GM23338 (cell line): ENCODE measurements around the gene S1PR2. TPM values are rescaled to one million over a fixed set of nuclear protein-coding genes. Genes with fewer than 3 reads are reported as not detected.

ENCODE experiments used
- CREB1 ChIP-seq: fragments of 250-450 bp; sonication (Bioruptor Pico); IDR thresholded peaks from 2 replicates; pipeline ENCODE4 v1.5.0; 2020; ENCODE audit warnings: low read depth, mild to moderate bottlenecking, moderate library complexity
- EZH2 ChIP-seq: fragments of 200-600 bp; sonication (generic); IDR thresholded peaks from one replicate; pipeline ENCODE4 v1.8.0; 2017; ENCODE audit warnings: antibody characterized with exemption, mild to moderate bottlenecking, low read depth; ENCODE audit not compliant: unreplicated experiment
- EZH2phosphoT487 ChIP-seq: fragments of 200-600 bp; sonication (generic); IDR thresholded peaks from one replicate; pipeline ENCODE4 v1.8.1; 2018; ENCODE audit warnings: antibody characterized with exemption; ENCODE audit not compliant: unreplicated experiment
- JUNB ChIP-seq: IDR thresholded peaks from one replicate; pipeline ENCODE4 v1.6.1; 2016; ENCODE audit warnings: antibody characterized with exemption; ENCODE audit not compliant: unreplicated experiment
- POLR2AphosphoS5 ChIP-seq: IDR thresholded peaks from 2 replicates; pipeline ENCODE4 v1.6.1; 2016; ENCODE audit warnings: antibody characterized with exemption, low read depth
- STAT1 ChIP-seq: IDR thresholded peaks from one replicate; pipeline ENCODE4 v1.6.1; 2016; ENCODE audit warnings: antibody characterized with exemption; ENCODE audit not compliant: unreplicated experiment
- ZNF114 ChIP-seq: fragments of 250-450 bp; sonication (Bioruptor Pico); IDR thresholded peaks from 2 replicates; pipeline ENCODE4 v1.5.0; 2020; ENCODE audit warnings: mild to moderate bottlenecking, moderate library complexity
- ZNF331 ChIP-seq: fragments of 250-450 bp; sonication (Bioruptor Pico); IDR thresholded peaks from 2 replicates; pipeline ENCODE4 v1.5.0; 2020; ENCODE audit warnings: low read depth, mild to moderate bottlenecking, moderate library complexity
- ZNF462 ChIP-seq: fragments of 250-450 bp; sonication (Bioruptor Pico); IDR thresholded peaks from 2 replicates; pipeline ENCODE4 v1.5.0; 2020; ENCODE audit warnings: mild to moderate bottlenecking, moderate library complexity
- polyA plus RNA-seq: library from polyadenylated mRNA; unstranded; fragments of >200 nt; fragmentation: Nextera tagmentation; extraction: Ambion mirVana; gene quantifications from 2 replicates; pipeline ENCODE4 v1.2.1, GENCODE V29; 2016
- total RNA-seq: library from RNA; depleted of rRNA; stranded (reverse); fragments of >200 nt; shearing (Covaris generic); gene quantifications from 2 replicates; pipeline ENCODE4 v1.2.3, GENCODE V29; 2014
- TF ChIP-seq, protein P1 (sequence below): IDR thresholded peaks from one replicate; pipeline ENCODE4 v1.6.1; 2018; ENCODE audit warnings: antibody characterized with exemption; ENCODE audit not compliant: unreplicated experiment
- TF ChIP-seq, protein P2 (sequence below), 2 experiments: fragments of 200-600 bp in 1 of 2; sonication (generic) in 1 of 2; conservative IDR thresholded peaks; 2 replicates each; pipeline versions ENCODE4 v1.5.1 to v1.6.1; 2016 to 2017; ENCODE audit warnings: antibody characterized with exemption in 2 of 2, low read depth in 2 of 2, mild to moderate bottlenecking in 2 of 2, moderate library complexity in 1 of 2

Gene S1PR2
- total and polyA plus RNA-seq, 2 experiments from 2014 or later: 9.2 to 13.9 TPM

DNA sequence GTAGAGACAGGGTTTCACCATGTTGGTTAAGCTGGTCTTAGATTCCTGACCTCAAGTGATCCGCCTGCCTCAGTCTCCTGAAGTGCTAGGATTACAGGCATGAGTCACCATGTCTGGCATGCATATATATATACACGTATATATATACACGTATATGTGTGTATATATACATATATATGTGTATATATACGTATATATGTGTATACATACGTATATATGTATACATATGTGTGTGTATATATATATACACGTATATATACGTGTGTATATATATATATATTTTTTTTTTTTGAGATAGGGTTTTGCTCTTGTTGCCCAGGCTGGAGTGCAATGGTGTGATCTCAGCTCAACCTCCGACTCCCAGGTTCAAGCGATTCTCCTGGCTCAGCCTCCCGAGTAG is 48.3 kb downstream of the S1PR2 start (continued):
- no peak for TF ChIP-seq ZNF462
- TF ChIP-seq POLR2AphosphoS5: no peak
- TF ChIP-seq, protein P1, sequence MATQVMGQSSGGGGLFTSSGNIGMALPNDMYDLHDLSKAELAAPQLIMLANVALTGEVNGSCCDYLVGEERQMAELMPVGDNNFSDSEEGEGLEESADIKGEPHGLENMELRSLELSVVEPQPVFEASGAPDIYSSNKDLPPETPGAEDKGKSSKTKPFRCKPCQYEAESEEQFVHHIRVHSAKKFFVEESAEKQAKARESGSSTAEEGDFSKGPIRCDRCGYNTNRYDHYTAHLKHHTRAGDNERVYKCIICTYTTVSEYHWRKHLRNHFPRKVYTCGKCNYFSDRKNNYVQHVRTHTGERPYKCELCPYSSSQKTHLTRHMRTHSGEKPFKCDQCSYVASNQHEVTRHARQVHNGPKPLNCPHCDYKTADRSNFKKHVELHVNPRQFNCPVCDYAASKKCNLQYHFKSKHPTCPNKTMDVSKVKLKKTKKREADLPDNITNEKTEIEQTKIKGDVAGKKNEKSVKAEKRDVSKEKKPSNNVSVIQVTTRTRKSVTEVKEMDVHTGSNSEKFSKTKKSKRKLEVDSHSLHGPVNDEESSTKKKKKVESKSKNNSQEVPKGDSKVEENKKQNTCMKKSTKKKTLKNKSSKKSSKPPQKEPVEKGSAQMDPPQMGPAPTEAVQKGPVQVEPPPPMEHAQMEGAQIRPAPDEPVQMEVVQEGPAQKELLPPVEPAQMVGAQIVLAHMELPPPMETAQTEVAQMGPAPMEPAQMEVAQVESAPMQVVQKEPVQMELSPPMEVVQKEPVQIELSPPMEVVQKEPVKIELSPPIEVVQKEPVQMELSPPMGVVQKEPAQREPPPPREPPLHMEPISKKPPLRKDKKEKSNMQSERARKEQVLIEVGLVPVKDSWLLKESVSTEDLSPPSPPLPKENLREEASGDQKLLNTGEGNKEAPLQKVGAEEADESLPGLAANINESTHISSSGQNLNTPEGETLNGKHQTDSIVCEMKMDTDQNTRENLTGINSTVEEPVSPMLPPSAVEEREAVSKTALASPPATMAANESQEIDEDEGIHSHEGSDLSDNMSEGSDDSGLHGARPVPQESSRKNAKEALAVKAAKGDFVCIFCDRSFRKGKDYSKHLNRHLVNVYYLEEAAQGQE: no peak
- TF ChIP-seq STAT1: no peak
- no peak for TF ChIP-seq EZH2
- TF ChIP-seq ZNF331 (CRISPR knock-in tag): no peak
- TF ChIP-seq JUNB: no peak
- no peak for TF ChIP-seq CREB1 (CRISPR knock-in tag)
- no peak for TF ChIP-seq ZNF114 (CRISPR knock-in tag)
- TF ChIP-seq, protein P2, sequence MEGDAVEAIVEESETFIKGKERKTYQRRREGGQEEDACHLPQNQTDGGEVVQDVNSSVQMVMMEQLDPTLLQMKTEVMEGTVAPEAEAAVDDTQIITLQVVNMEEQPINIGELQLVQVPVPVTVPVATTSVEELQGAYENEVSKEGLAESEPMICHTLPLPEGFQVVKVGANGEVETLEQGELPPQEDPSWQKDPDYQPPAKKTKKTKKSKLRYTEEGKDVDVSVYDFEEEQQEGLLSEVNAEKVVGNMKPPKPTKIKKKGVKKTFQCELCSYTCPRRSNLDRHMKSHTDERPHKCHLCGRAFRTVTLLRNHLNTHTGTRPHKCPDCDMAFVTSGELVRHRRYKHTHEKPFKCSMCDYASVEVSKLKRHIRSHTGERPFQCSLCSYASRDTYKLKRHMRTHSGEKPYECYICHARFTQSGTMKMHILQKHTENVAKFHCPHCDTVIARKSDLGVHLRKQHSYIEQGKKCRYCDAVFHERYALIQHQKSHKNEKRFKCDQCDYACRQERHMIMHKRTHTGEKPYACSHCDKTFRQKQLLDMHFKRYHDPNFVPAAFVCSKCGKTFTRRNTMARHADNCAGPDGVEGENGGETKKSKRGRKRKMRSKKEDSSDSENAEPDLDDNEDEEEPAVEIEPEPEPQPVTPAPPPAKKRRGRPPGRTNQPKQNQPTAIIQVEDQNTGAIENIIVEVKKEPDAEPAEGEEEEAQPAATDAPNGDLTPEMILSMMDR (conservative IDR thresholded peaks at IDR 0.05; ENCODE audit: low read depth in 2 of 2): no peak
- no peak for TF ChIP-seq EZH2phosphoT487
